GM21423 (cell line): Measurements from ENCODE around the gene CPNE5.

Experiments
- ATAC-seq: cut with Tn5 transposase; IDR thresholded peaks from one replicate; pipeline ENCODE4 v1.9.1; 2021; ENCODE audit warnings: mild to moderate bottlenecking, moderate library complexity; ENCODE audit not compliant: unreplicated experiment

CPNE5 gene

GRCh38 chr6:36769183-36769675 lies 70.0 kb downstream of the CPNE5 start:
- ATAC-seq = no peak

GRCh38 chr6:36766399-36766945 lies 72.8 kb downstream of the CPNE5 start:
- ATAC-seq = no peak

DNA sequence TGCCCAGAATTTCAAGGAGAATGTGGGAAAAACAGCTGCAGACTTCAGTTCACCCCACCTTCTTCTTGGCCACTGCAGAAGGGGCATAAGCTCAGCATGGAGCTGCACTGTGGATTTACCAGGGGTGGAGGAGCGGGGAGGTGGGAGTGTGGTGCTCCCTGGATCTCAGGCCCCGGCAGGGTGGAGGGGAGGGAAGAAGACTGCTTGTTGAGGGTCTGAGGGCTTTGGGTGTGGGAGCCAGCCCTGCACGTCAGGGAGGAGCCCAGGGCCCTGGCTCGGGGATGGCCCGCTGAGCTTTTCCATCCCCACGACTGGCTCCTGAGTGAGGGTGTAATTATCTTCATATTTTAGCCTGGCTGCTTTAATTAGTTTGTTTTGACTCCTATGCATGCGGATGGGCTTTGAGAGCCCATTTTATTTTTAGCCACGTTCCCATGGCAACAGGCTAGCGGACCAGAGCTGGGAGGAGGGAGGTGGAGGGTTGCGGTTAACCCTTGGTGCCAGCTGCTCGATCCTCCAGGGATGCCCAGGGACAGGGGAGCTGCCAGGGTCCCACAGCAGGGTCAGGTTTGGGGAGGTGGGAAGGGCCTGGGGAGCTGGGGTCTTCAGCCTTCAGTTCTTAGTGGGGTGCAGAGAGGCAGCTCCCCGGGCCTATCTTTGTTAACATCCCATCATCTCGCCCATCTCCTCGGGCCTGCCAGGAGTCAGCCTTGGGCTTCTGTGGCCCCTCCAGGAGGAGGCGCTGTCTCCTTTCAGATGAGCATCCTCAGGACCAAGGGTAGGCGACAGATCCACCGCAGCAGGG lies 73.4 kb downstream of the CPNE5 start:
- peak; percentile 72 for ATAC-seq

GRCh38 chr6:36765190-36765589 lies 74.1 kb downstream of the CPNE5 start:
- no peak for ATAC-seq

DNA sequence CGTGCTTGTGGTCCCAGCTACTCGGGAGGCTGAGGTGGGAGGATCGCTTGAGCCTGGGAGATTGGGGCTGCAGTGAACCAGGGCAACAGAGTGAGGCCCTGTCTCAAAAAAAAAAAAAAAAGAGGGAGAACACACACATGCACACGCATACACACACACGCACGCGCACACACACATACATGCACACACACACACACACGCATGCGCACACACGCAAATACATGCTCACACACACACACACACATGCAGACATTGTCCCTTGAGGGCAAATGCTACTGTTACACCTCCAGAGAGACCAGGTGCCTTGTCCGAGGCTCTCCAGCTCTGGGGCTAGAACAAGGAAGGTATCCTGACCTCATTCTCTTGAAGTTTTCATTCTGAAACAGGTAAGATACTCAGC lies 77.1 kb downstream of the CPNE5 start:
- ATAC-seq = no peak

GRCh38 chr6:36760685-36761435 lies 78.4 kb downstream of the CPNE5 start:
- no peak for ATAC-seq

DNA sequence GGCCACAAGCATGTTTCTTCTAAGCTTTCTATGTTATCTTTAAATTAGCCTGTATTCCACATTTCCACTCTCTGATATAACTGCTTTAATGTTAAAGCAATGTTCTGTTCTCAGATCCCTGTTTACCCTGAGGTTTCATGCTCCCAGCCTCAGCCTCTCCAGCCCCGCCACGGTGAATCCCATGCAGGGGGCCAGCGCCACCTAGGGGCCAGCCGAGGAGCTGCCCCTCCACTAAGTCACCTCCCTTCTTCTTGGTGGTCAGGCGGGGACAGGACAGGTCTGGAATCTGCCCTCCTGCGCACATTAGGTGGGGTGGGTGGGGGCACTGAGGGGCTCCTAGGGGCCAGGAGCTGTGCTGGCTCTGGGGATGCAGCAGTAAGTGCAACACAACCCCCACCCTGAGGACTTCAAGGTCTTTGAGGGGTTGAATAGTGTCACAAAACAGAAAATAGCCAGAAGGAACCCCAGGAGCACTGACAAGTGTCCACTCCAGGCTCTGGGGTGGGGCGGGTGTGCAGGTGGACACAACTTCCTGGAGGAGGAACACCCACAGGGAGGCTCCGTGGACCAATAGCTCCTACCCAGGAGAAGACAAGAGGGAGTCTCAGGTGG lies 80.0 kb downstream of the CPNE5 start:
- ATAC-seq = no peak

DNA sequence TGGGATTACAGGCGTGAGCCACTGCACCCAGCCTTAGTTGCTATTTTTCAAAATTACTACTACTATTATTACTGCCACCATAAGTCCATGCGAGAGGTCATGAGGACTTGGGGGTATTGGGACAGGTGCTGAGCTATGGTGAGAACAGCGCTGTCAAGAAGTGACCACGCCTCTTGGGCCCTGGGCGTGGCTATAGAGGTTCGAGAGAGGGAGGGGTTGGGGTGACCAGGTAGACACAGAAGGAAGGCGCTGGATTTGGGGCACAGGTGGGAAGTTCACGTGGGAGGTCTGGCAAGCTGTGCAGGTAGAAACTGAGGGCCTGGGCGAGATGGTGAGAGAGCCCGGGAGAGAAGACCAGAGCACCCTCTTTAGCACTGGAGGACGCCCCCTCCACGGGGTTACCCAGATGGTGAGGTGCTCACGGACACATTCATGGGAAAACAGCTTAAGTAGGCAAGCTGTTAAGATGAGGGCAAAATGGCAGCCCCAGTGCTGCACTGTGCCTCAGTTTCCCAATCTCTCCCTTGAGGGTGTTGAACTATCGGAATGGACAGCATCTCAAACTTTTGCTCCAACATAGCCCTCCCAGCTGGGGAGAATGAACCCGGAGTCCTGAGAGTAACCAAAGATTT lies 80.6 kb downstream of the CPNE5 start:
- no peak for ATAC-seq

DNA sequence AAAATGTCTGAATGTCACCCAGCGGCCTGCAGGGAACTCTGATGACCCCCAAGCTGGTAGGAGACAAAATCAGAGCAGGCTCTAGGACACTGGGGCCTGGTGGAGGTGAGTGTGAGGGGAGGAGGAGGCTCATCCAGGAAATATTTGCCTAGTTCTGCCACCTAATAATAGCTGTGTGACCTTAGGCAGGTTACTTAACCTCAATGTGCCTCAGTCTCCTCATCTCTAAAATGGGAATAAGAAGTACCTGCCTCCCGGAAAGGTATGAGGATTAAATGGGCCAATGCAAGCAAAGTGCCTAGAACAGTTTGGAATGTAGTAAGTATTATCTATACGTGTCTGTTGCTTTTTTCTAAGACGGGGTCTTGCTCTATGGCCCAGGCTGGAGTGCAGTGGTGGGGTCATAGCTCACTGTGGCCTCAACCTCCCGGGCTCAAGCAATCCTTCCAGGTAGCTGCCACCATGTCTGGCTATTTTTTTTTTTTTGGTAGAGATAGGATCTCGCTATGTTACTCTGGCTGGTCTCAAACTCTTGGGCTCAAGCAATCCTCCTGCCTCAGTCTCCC lies 81.2 kb downstream of the CPNE5 start:
- ATAC-seq = no peak

DNA sequence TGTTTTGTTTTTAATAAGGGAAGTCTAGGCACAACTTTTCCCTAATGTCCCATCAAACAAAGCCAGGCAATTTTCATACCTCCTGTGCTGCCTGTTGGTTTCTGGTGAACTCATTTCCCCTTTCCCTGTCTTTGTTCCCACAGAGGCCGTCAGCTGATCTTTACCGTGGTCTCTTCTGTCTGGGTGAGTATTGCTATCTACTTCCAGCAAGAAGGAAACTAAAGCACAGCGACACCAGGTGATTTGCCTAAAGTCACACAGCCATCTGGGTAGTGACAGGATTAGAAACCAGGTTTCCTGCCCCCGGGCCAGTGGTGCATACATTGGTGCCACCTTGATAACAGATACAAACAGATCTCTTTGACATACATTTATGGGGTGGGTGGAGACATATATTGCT lies 82.0 kb downstream of the CPNE5 start:
- no peak for ATAC-seq

DNA sequence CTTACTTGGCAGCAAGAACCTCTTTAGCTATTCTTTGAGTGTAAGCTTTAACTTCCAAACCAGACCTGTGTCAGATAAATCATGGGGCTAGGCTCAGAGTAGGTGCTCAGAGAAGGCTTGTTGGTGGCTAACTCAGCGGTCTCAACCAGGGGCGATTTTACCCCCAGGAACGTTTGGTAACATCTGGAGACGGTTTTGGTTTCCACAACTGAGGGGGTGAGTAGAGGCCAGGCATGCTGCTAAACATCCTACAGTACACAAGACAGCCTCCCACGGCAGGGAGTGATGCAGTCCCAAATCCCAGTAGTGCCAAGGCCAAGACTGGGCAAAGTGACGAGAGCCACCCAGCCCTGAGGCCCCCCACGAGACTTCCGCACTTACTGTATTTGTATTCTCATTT lies 82.5 kb downstream of the CPNE5 start:
- no peak for ATAC-seq

- no peak for ATAC-seq
Observed at GRCh38 chr6:36755435-36756348, 83.6 kb downstream of the CPNE5 start.

DNA sequence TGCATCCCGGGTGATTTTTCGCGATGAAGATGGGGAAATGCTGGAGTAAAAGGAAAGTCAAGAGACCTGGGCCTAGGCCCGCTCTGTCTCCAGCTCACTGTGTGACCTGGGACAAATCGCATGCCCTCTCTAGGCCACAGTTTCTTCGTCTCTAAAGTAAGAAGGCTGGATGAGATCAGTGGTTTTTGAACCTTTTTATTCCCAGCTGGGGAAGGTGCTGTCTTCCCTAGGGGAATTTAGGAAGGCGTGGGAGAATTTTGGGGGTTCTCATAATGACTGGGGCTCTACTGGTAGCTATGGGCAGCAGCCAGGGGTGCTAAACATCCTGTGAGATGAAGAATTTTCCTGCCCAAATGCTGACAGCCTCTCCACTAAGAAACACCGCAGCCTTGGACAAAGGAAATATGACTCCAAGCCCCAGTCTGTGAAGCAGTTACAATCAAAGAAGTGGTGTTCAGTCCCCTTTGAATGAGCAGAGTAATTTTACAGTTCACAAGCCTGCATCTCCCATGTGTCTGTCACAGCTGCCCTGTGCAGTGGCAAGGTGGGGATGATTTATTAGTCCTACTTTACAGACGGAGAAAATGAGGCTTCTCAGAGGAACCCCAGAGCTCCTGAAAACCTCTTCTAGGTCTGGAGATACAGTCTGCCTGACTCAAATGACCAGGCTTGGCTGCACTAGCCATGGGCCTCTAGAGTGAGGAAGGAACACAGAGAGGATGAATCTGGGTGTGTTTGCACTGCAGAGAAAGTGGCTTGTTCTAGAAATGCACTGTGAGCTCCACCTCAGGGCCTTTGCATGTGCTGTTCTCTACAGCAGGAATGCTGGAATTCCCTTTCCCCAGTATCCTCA lies 84.4 kb downstream of the CPNE5 start:
- no peak for ATAC-seq

- ATAC-seq = no peak
Observed at GRCh38 chr6:36753671-36754405, 85.4 kb downstream of the CPNE5 start.

DNA sequence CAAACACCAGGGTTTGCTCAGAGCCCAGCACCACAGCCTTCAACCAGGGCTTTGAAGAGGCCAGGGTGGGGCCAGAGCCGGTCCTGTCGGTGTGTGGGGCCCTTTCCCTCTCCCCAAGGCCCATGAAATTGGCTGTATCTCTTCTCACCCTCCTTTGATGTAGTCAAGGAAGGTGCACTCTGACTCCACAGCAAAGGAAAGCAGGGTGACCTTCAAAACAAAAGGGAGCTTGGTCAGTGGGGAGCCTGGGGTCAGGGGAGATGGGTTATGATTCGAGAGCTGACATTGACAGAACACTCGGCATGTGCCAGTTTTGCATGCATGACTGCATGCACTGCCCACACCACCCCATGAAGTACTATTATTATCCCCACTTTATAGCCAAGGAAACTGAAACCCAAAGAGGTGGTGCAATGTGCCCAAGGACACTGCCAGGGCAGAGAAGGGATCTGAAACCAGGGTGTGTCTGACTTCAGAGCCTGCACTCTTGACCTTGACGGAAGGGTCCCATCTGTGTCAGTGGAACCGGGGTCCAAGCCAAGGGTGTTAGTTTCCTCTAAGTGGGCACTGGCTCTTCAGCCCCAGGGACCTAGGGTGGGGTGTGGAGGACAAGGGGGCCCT lies 86.2 kb downstream of the CPNE5 start:
- ATAC-seq = peak; percentile 39

GRCh38 chr6:36752187-36752885 lies 86.9 kb downstream of the CPNE5 start:
- ATAC-seq = no peak

DNA sequence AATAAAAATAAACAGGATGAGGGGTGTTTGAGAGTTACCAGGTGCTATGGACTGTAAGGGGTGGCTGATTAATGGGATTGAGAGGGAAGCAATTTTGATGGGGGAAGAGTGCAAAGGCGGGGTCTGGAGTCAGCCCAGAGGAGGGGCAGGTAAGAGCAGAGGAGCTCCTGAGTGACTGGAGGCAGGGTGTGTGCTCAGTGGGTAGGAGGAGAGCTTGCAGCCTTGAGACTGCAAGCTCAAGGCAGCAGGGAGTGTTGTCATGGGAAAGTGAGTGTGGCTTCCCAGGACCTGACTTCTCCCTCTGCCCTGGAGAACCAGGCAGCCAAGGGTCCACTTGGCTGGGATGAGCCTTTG lies 87.4 kb downstream of the CPNE5 start:
- ATAC-seq = no peak
